NT2/D1 (cell line): ENCODE results near the gene DYSF.

Source experiments
- SUZ12 ChIP-seq: IDR thresholded peaks from 2 replicates; pipeline ENCODE4 v1.6.1; 2011; ENCODE audit not compliant: insufficient read length, insufficient read depth; ENCODE audit errors: extremely low read depth
- YY1 ChIP-seq: IDR thresholded peaks from 2 replicates; pipeline ENCODE4 v1.6.1; 2011; ENCODE audit not compliant: insufficient read length, insufficient read depth

DNA sequence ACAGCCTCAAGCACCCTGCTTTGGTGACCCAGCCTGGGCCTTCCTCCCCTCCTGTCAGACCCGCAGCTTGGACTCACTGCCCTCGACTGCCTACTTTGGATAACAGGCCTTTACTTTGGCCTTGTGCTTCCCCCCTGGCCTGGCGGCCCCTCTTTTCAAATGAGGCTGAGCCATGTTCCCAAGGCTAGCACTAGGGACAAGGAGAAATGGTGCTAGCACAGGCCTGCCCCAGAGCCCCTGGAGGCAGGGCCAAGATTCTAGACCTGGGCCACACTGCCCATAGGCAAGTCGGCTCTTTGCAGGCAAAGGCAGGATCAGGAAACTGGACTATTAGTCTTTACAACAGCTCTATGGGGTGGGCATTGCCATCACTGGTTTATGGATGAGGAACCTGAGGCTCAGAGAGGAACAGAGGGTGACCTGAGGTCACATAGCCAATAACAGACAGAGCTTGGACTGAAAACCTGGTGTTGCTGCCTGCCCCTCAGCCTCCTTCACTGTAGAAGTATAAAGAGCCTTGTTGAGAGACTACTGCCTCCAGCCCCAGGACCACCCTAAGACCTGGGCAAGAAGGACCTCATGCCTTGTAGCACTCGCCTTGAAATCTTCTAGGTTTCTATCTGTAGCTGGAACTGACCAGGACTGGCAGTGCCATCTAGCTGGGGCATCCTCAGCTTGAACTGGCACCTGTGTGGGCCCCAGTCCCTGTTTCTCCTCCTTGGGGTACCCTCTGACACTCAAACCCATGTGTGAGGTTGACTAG lies 266.3 kb downstream of the DYSF start:
- TF ChIP-seq SUZ12 (no peak), YY1 (no peak)
